ENCODE measurements around the gene HCK.

HCK gene

DNA sequence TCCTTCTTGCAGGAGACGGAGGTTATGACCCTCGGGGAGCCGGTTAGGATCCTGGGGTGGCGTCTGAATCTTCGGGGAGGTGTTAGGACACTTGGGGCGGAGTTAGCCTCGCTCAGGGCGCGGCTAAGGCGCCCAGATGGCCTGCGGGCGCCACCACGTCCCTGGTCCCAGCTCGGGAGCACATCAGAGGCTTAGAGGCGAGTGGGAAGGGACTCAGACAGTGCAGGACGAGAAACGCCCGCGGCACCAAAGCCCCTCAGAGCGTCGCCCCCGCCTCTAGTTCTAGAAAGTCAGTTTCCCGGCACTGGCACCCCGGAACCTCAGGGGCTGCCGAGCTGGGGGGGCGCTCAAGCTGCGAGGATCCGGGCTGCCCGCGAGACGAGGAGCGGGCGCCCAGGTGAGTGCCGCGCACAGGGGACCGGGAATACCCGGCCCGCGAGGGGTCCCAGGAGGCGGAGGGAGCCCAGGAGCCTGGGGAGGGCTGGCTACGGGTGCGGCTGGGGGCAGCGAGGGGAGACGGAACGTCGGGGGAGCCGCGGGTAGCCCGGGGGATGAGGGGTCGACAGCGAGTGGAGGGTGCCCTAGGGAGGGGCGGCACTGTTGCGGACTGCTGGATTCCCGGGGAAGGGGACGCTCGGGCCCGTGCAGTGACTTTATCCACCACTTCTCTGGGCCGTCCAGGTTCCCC, at the start of gene HCK:
HCK (plus strand) TSS at position 153 of the 688 bp plus-strand sequence.
- DNase-seq = no peak

GRCh38 chr20:32003325-32003724, 48.7 kb upstream of the HCK start:
- DNase-seq = no peak

DNA sequence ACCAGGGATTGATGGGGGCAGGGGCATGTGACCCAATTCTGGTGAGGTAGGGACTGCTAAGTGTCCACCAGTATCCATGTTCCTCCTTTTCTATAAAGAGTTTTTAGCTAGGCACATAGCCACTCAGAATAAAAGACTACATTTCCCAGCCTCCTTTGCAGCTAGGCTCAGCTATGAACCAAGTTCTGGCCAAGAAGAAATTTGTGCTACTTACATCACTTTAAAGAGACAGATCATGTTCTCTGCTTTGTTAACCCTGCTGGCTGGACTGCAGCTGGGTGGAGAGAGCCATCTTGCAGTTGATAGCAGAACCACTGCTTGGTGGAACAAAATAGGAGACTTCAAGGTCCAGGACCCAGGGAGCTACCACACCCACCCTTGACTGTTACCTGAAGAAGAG, 47.1 kb upstream of the HCK start:
- no peak for DNase-seq

- no peak for DNase-seq
Observed at GRCh38 chr20:32006053-32006452, 46.0 kb upstream of the HCK start.

- DNase-seq = no peak
Observed at GRCh38 chr20:32006841-32007786, 44.9 kb upstream of the HCK start.

GRCh38 chr20:32007787-32008616, 44.0 kb upstream of the HCK start:
- no peak for DNase-seq

DNA sequence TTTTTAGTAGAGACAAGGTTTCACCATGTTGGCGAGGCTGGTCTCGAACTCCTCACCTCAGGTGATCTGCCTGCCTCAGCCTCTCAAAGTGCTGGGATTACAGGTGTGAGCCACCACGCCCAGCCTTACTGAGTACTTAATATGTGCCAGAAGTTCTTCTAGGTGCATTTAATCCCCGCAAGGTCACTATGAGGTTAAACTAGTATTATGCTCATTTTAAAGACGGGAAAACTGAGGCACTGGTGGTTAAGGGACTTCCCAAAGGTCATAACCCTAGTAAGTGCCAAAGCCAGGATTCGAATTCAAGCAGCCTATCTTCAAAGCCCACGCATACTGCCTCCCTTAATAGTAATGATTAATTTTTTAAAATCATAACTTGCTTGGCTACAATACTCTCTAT, 42.5 kb upstream of the HCK start:
- DNase-seq = no peak

DNA sequence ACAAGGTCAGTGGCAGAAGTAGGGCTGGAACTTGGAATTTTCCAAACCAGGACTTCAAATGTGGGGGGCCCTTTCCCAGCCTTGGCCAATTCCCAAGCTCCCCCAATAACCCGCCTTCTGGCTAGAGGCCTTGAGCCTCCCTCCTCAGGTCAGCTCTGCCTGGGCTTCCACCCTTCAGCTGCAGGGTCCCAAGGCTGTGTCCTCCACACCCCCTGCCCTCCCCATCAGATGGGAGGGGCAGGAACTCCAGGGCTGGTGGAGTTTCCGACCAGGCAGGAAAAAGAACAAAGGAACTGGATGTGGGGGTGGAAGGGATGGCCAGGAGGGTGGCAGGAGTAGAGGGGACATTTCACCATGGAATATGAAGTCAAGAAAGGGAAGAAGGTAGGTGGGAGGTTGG, 41.9 kb upstream of the HCK start, which contains the start of gene CCM2L:
CCM2L (plus strand) TSS at position 338 of the 400 bp plus-strand sequence; CDS start at position 355, 17 bp downstream.
- DNase-seq = no peak

- DNase-seq = no peak
Observed at GRCh38 chr20:32010666-32011065, 41.4 kb upstream of the HCK start.

DNA sequence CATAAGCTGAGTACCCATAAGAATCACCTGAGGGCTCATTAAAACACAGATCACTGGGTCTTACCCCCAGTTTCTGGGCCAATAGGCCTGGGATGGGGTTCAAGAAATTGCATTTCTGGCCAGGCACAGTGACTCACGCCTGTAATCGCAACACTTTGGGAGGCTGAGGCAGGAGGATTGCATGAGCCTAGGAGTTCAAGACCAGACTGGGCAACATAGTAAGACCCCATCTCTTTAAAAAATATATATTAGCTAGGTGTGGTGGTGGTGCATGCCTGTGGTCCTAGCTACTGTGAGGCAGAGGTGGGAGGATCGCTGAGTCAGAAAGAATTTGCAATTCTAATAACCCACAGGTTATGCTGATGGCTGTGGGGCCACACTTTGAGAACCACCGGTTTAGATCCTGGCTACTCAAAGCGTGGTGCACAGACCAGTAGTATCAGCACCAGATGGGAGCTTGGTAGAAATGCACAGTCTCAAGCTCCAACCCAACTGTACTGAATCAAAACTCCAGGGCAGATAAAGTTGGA, 39.8 kb upstream of the HCK start:
- DNase-seq = no peak

GRCh38 chr20:32013326-32013725, 38.7 kb upstream of the HCK start:
- no peak for DNase-seq

- peak; percentile 93 for DNase-seq
Observed at GRCh38 chr20:32017711-32018251, 34.3 kb upstream of the HCK start.

- peak; percentile 95 for DNase-seq
Observed at GRCh38 chr20:32018269-32019155, 33.5 kb upstream of the HCK start.

DNA sequence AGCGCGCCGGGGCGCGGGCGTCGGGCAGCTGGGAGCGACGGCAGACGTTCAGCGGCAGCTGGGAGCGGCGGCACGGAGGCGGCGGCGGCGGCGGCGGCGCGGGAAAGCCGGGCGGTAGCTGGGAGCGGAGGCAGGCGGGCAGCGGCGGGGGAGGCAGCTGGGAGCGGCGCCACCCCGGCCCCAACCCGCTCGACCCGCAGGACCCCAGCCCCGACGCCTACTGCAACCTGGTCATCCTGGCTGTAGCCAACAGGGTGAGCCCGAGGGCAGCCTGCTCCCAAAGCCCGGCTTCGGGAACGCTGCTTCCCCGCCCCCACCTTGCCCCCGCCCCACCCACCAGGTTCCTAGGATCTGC, 32.9 kb upstream of the HCK start:
- DNase-seq = peak; percentile 80

DNA sequence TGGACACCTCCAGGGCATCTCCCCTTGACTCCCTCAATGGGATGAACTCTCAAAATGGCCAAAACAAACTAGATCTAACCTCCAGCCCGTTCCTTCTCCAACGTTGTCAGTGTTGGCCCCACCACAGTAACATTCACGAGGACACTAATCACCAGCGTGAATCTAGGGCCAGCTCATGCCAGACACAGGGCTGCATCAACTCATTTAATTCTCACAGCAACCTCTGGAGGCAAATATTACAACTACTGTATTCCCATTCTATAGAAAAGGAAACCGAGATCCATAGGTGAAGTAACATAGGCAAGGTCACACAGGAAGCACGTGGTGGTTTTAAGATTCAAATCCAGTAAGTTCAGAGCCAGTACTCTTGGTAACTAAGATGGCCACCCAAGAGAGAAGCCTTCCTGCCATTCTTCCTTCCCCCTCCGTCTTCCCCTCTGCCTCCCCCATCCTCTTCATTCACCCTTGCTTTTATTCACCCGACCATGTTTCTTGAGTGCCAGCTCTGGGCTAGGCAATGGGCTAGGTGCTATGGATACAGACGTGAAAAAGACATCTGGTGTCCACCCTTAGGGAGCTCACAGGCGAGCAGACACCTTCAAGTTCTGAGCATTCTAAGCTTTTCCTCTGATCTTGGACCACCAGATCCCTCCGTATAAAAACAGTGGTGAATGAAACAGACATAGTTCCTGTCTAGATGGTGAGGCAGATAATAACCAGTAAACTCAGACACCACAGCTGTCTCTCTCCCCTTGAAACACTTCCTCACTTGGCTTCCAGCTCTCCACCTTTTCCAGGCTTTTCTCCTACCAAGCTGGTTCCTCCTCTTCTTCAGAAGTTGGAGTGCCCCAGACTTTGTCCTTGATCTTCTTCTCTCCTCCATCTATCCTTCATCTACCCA, 32.2 kb upstream of the HCK start:
- no peak for DNase-seq

DNA sequence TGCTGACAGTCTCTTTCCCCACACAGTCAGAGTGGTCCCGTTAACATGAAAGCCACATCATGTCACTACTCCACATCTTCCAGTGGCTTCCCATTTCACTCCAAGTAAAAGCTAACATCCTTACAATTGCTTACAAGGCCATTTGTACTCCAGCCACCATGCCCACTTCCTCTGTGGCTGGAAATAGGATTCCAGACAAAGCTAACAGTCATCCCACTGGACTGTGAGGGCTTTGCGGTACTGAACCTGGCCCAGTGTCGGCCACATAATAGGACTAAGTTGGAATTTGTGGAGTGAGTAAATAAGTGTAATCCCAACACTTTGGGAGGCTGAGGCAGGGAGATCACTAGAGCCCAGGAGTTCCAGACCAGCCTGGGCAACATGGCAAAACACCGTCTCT, 31.0 kb upstream of the HCK start:
- no peak for DNase-seq

DNA sequence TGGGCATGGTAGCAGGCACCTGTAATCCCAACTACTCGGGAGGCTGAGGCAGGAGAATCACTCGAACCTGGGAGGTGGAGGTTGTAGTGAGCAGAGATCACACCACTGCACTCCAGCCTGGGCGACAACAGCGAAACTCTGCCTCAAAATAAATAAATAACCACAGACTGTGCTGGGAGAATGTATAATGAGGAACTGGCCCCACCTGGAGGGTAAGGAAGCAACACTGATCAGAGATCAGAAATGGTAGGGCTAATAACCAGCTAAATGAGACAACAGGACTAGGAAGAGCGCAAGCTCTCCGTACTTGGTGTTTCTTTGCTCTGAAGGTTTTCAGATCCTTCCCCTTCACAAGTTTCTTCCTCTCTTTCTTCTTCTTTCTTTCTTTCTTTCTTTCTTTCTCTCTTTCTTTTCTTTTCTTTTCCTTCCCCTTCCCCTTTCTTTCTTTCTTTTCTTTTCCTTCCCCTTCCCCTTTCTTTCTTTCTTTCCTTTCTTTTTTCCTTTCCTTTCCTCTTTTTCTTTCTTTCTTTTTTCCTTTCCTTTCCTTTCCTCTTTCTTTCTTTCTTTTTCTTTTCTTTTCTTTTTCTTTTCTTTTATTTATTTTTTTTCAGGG, 27.3 kb upstream of the HCK start:
- DNase-seq = no peak

DNA sequence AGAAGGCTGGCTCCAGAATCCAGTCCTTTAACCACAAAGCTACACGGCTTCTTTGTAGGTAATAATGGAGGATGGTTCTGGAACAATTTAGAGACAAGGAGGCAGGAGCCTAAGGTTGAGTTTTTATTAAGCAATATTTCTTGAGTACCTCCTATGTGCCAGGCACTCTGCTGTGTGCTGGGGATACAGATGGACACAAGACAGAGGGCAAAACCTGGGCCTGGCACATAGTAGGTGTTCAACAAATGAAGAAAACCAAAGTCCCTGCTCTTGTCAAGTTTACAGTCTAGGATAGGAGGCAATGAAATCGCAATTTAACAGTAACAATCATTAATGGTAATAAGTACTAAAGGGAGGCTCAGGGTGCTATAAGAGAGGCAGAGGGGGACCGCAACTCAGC, 24.4 kb upstream of the HCK start:
- DNase-seq = no peak

- DNase-seq = peak; percentile 77
Observed at GRCh38 chr20:32028647-32029372, 23.2 kb upstream of the HCK start.
